ENCODE measurements around the gene TYMS.
"Not testable (repeated sequence)": the region's sequence is repeated elsewhere in the genome, so short reads cannot be mapped to it uniquely, and the experiment has no call there.

TYMS gene

GRCh38 chr18:678482-679182, 21.2 kb downstream of the TYMS start:
- no peak for DNase-seq (ENCODE audit: low read depth)

GRCh38 chr18:679516-679915, 22.1 kb downstream of the TYMS start:
- no peak for DNase-seq (ENCODE audit: low read depth)

GRCh38 chr18:680392-680791, 22.9 kb downstream of the TYMS start:
- no peak for DNase-seq (ENCODE audit: low read depth)

- no peak for DNase-seq (ENCODE audit: low read depth)
Measured at GRCh38 chr18:681985-682384, 24.5 kb downstream of the TYMS start.

- not testable (repeated sequence) for DNase-seq (ENCODE audit: low read depth)
Measured at GRCh38 chr18:682416-682815, 25.0 kb downstream of the TYMS start.

GRCh38 chr18:682833-683232, 25.4 kb downstream of the TYMS start:
- DNase-seq (ENCODE audit: low read depth), result no peak

GRCh38 chr18:683531-683930, 26.1 kb downstream of the TYMS start:
- no peak for DNase-seq (ENCODE audit: low read depth)

- DNase-seq (ENCODE audit: low read depth), result no peak
Measured at GRCh38 chr18:685438-685837, 28.0 kb downstream of the TYMS start.

GRCh38 chr18:686339-687111, 29.1 kb downstream of the TYMS start:
- DNase-seq (ENCODE audit: low read depth), result no peak

- no peak for DNase-seq (ENCODE audit: low read depth)
Measured at GRCh38 chr18:688323-688722, 30.9 kb downstream of the TYMS start.

GRCh38 chr18:692824-693223, 35.4 kb downstream of the TYMS start:
- no peak for DNase-seq (ENCODE audit: low read depth)

GRCh38 chr18:693466-694187, 36.2 kb downstream of the TYMS start:
- no peak for DNase-seq (ENCODE audit: low read depth)

- DNase-seq (ENCODE audit: low read depth), result no peak
Measured at GRCh38 chr18:697012-697411, 39.6 kb downstream of the TYMS start.

GRCh38 chr18:697800-698199, 40.3 kb downstream of the TYMS start:
- DNase-seq (ENCODE audit: low read depth), result no peak

GRCh38 chr18:703213-703967, 45.9 kb downstream of the TYMS start:
- no peak for DNase-seq (ENCODE audit: low read depth)

GRCh38 chr18:706405-706804, 49.0 kb downstream of the TYMS start:
- no peak for DNase-seq (ENCODE audit: low read depth)

- no peak for DNase-seq (ENCODE audit: low read depth)
Measured at GRCh38 chr18:708096-708495, 50.6 kb downstream of the TYMS start.

GRCh38 chr18:709771-710170, 52.3 kb downstream of the TYMS start:
- no peak for DNase-seq (ENCODE audit: low read depth)

- DNase-seq (ENCODE audit: low read depth), result no peak
Measured at GRCh38 chr18:710418-711300, 53.2 kb downstream of the TYMS start.

GRCh38 chr18:711310-711656, 53.8 kb downstream of the TYMS start:
- DNase-seq (ENCODE audit: low read depth), result no peak

GRCh38 chr18:711657-712400, 54.4 kb downstream of the TYMS start:
- DNase-seq (ENCODE audit: low read depth), result peak; percentile 56
